Measurements from ENCODE around the gene GCLC. TPM values are rescaled to one million over a fixed set of nuclear protein-coding genes. Genes with fewer than 3 reads are reported as not detected.

The GCLC gene
- total RNA-seq, 1 donor from 2014 or later: 27.5 TPM

DNA sequence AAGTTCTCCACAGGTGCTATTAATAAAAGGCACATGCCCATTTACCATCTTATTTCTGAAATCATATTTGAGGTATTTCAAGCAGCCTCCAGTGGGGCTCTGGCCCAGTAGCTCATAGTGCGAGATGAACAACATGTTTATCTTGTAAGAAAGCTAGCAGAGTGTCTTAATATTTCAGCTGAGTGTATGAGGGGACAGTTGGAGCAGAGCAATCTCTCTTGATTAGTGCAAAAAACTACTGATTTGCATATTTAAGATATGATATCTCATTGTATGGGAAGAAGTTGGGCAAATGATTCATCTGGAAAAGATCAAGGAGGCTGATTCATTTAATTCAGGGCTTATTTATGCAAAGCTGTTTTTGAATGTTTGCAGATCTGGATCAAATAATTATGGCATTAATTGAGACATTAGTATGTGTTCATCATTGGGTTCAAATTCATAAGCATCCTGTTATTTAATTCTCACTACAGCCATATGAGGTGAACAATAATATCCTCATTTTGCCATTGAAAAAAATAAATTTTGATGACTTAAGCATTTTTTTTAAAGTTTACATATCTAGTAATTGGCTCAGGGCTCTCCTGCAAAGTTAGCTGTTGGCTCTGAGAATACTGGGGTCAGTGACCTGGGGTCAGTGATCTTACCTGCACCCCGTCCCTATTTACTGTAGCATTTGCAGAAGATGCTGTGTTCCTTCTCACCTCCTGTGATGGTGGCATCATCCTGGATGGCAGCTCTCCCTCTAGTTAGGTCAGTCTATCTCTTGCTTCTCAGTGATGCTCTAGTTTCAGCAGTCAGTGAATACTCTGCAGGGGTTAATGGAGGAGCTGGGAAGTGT, 24.1 kb upstream of the GCLC start:
- no peak for DNase-seq (ENCODE audit: low read depth, low spot score)
- H3K4me1 Mint-ChIP-seq: no peaks in the 10 kb centered on the region
- H3K27me3 Mint-ChIP-seq (ENCODE audit: low read depth): peaks cover 2% of the 10 kb centered on the region
- H3K27ac Mint-ChIP-seq (ENCODE audit: unreplicated experiment): no peak overlapping the region
- no peak overlapping the region for H3K4me3 Mint-ChIP-seq
- TF ChIP-seq CTCF (conservative IDR thresholded peaks at IDR 0.05): no peak
- peaks cover 2% of the 10 kb centered on the region for H3K9me3 Mint-ChIP-seq
- H3K36me3 Mint-ChIP-seq (ENCODE audit: low read depth): no peaks in the 10 kb centered on the region

- peaks cover 2% of the 10 kb centered on the region for H3K27me3 Mint-ChIP-seq (ENCODE audit: low read depth)
- no peak overlapping the region for H3K4me3 Mint-ChIP-seq
- no peaks in the 10 kb centered on the region for H3K36me3 Mint-ChIP-seq (ENCODE audit: low read depth)
- peaks cover 2% of the 10 kb centered on the region for H3K9me3 Mint-ChIP-seq
- H3K4me1 Mint-ChIP-seq: no peaks in the 10 kb centered on the region
- no peak for TF ChIP-seq CTCF (conservative IDR thresholded peaks at IDR 0.05)
- no peak overlapping the region for H3K27ac Mint-ChIP-seq (ENCODE audit: unreplicated experiment)
- DNase-seq (ENCODE audit: low read depth, low spot score): no peak
Observed at GRCh38 chr6:53567701-53568100, 22.8 kb upstream of the GCLC start.

DNA sequence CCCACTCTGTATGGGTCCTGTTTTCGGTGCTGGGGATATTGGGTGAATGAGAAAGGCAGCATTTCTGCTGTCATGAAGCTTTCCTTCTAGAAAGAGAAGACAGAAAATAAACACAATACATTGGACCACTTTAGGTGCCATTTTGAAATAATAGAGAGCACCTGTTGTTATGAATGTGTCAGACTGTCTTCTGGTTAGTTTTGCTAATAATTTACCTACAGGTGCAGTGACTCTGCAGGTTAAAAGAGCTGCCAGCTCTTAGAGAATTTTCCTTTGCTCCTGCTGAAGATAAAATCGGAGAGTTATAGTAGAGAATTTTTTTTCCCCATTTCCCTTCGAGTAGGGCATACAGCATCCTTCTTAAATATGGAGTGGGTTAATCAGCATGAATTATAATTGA, 21.9 kb upstream of the GCLC start:
- TF ChIP-seq CTCF (conservative IDR thresholded peaks at IDR 0.05): no peak
- Mint-ChIP-seq H3K4me3 (no peak overlapping the region), H3K27me3 (ENCODE audit: low read depth) (peaks cover 2% of the 10 kb centered on the region), H3K36me3 (ENCODE audit: low read depth) (peaks cover 2% of the 10 kb centered on the region), H3K27ac (ENCODE audit: unreplicated experiment) (no peak overlapping the region), H3K9me3 (peaks cover 6% of the 10 kb centered on the region), H3K4me1 (no peaks in the 10 kb centered on the region)
- DNase-seq (ENCODE audit: low read depth, low spot score): no peak

DNA sequence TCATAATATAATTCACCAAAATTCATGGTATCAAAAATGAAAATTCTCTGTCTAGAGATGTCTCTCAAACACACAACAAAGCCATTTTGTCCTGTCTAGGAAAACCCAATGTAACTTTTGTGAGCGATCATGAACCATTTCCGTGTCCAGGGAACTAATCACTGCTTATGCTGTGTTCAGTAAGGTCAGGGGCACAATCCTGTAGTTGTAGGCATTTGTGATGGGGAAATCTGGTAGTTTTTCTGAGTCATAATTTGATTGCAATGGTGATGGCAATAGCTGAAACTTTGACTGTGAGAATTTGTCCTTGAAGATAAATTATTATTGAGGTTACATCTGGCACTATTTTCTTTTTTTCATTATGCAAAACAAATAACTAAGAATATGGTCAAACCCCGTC, 21.0 kb upstream of the GCLC start:
- Mint-ChIP-seq H3K4me3 (no peak overlapping the region), H3K27ac (ENCODE audit: unreplicated experiment) (no peak overlapping the region), H3K27me3 (ENCODE audit: low read depth) (peaks cover 2% of the 10 kb centered on the region), H3K36me3 (ENCODE audit: low read depth) (peaks cover 5% of the 10 kb centered on the region), H3K4me1 (no peaks in the 10 kb centered on the region), H3K9me3 (peaks cover 8% of the 10 kb centered on the region)
- no peak for TF ChIP-seq CTCF (conservative IDR thresholded peaks at IDR 0.05)
- DNase-seq (ENCODE audit: low read depth, low spot score): no peak

GRCh38 chr6:53564401-53565065, 19.6 kb upstream of the GCLC start:
- Mint-ChIP-seq H3K36me3 (ENCODE audit: low read depth) (peaks cover 7% of the 10 kb centered on the region), H3K4me3 (no peak overlapping the region), H3K27ac (ENCODE audit: unreplicated experiment) (no peak overlapping the region), H3K4me1 (no peaks in the 10 kb centered on the region), H3K27me3 (ENCODE audit: low read depth) (peaks cover 2% of the 10 kb centered on the region), H3K9me3 (peaks cover 8% of the 10 kb centered on the region)
- no peak for TF ChIP-seq CTCF (conservative IDR thresholded peaks at IDR 0.05)
- no peak for DNase-seq (ENCODE audit: low read depth, low spot score)
